ENCODE measurements around the gene FNTB. TPM values are rescaled to one million over a fixed set of nuclear protein-coding genes. Genes with fewer than 3 reads are reported as not detected.

Gene FNTB
- total RNA-seq, 2 donors from 2014 or later: 17.2 to 21.3 TPM

DNA sequence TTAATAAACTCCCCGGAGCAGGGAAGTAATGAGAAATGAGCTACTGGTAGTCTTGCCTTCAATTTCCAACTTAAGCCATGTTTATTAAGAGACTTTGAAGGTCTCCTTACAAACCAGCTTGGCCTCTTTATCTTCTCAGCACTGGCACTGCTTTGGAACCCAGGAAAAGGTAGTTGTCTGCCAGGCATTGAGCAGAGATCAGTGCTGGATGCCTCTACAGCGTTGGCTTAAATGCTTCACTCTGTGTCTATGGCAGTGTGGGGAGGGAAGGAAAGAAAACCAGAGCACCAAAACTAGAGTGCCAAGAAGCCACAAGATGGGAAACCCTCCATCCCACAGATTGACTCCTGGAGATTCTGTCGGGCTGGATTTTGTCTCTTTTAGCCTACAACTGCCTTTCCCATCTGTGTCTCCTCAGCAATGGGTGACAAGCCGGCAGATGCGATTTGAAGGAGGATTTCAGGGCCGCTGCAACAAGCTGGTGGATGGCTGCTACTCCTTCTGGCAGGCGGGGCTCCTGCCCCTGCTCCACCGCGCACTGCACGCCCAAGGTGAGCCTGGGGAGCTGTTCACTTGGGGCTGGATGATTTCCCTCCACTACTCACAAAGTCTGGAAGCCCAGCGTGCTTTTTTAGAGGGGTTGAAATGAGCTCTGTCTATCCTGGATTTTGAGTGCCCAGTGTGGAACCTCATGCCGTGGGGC is 57.3 kb downstream of the FNTB start:
- H3K4me1 Mint-ChIP-seq: no peaks in the 10 kb centered on the region
- no peaks in the 10 kb centered on the region for H3K4me1 ChIP-seq (ENCODE audit: control insufficient read depth, insufficient read depth, low read length)
- TF ChIP-seq CTCF (conservative IDR thresholded peaks at IDR 0.05): no peak
- H3K36me3 Mint-ChIP-seq (ENCODE audit: low read depth): peaks cover 43% of the 10 kb centered on the region
- no peak overlapping the region for H3K9ac ChIP-seq (ENCODE audit: extremely low read depth, low read length, poor library complexity, severe bottlenecking)
- DNase-seq: no peak
- no peaks in the 10 kb centered on the region for H3K9me3 ChIP-seq (ENCODE audit: control insufficient read depth, low read length)
- no peak overlapping the region for H3K27ac ChIP-seq (ENCODE audit: low read depth, low read length)
- H3K4me3 Mint-ChIP-seq: no peak overlapping the region
- H3K27ac Mint-ChIP-seq: no peak overlapping the region
- 96 to 99% methylated on average over 10 of the region's 12 CpGs for WGBS, 2 experiments (ENCODE audit: insufficient coverage in 1 of 2, insufficient read length in 1 of 2)
- no peaks in the 10 kb centered on the region for H3K9me3 Mint-ChIP-seq
- no peaks in the 10 kb centered on the region for H3K27me3 ChIP-seq (ENCODE audit: control insufficient read depth, insufficient read depth, low read length, poor library complexity, severe bottlenecking)
- peaks cover 32% of the 10 kb centered on the region for H3K36me3 ChIP-seq (ENCODE audit: control insufficient read depth, insufficient read depth, low read length)
- no peaks in the 10 kb centered on the region for H3K27me3 Mint-ChIP-seq (ENCODE audit: insufficient read depth)
- no peak overlapping the region for H3K4me3 ChIP-seq (ENCODE audit: low read length)

- Histone ChIP-seq H3K9me3 (ENCODE audit: control insufficient read depth, low read length) (no peaks in the 10 kb centered on the region), H3K27me3 (ENCODE audit: control insufficient read depth, insufficient read depth, low read length, poor library complexity, severe bottlenecking) (no peaks in the 10 kb centered on the region), H3K4me1 (ENCODE audit: control insufficient read depth, insufficient read depth, low read length) (no peaks in the 10 kb centered on the region), H3K4me3 (ENCODE audit: low read length) (no peak overlapping the region), H3K9ac (ENCODE audit: extremely low read depth, low read length, poor library complexity, severe bottlenecking) (no peak overlapping the region), H3K27ac (ENCODE audit: low read depth, low read length) (no peak overlapping the region), H3K36me3 (ENCODE audit: control insufficient read depth, insufficient read depth, low read length) (peaks cover 32% of the 10 kb centered on the region)
- Mint-ChIP-seq H3K36me3 (ENCODE audit: low read depth) (peaks cover 43% of the 10 kb centered on the region), H3K4me3 (no peak overlapping the region), H3K4me1 (no peaks in the 10 kb centered on the region), H3K27ac (no peak overlapping the region), H3K27me3 (ENCODE audit: insufficient read depth) (no peaks in the 10 kb centered on the region), H3K9me3 (no peaks in the 10 kb centered on the region)
- no peak for TF ChIP-seq CTCF (conservative IDR thresholded peaks at IDR 0.05)
- 91 to 95% methylated on average over 6 to 9 of the region's 9 CpGs for WGBS, 2 experiments (ENCODE audit: insufficient coverage in 1 of 2, insufficient read length in 1 of 2)
- DNase-seq: no peak
Observed at GRCh38 chr14:65044596-65044959, 57.9 kb downstream of the FNTB start.

DNA sequence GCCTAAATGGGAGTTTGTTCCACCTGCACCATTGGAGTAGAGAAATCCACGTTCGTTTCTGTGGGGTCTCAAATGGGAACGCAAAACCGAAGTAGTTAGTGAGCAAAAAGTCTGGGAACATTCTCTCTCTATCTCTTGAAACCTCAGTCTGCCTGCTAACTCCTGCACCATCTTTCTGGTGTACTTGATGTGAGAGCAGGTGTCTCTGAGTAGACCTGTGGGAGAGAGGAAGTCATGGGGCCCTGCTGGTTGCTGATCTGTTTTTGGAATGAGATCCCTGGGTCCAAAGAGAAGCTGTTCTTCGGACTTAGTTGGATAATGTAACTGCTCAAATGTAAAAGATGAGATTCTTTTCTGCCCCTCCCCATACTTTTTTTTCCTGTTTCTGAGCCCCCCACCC is 58.3 kb downstream of the FNTB start:
- no peak overlapping the region for H3K4me3 ChIP-seq (ENCODE audit: low read length)
- no peak overlapping the region for H3K27ac Mint-ChIP-seq
- H3K27ac ChIP-seq (ENCODE audit: low read depth, low read length): no peak overlapping the region
- WGBS, 2 experiments (ENCODE audit: insufficient coverage in 1 of 2, insufficient read length in 1 of 2): 92% methylated on average over 5 of the region's 5 CpGs; no CpG with 5 or more reads in 1 of the 2 experiments
- H3K4me3 Mint-ChIP-seq: no peak overlapping the region
- H3K36me3 Mint-ChIP-seq (ENCODE audit: low read depth): peaks cover 43% of the 10 kb centered on the region
- H3K4me1 ChIP-seq (ENCODE audit: control insufficient read depth, insufficient read depth, low read length): no peaks in the 10 kb centered on the region
- H3K36me3 ChIP-seq (ENCODE audit: control insufficient read depth, insufficient read depth, low read length): peaks cover 32% of the 10 kb centered on the region
- H3K9ac ChIP-seq (ENCODE audit: extremely low read depth, low read length, poor library complexity, severe bottlenecking): no peak overlapping the region
- H3K9me3 ChIP-seq (ENCODE audit: control insufficient read depth, low read length): no peaks in the 10 kb centered on the region
- no peak for TF ChIP-seq CTCF (conservative IDR thresholded peaks at IDR 0.05)
- no peak for DNase-seq
- H3K9me3 Mint-ChIP-seq: no peaks in the 10 kb centered on the region
- no peaks in the 10 kb centered on the region for H3K4me1 Mint-ChIP-seq
- H3K27me3 Mint-ChIP-seq (ENCODE audit: insufficient read depth): no peaks in the 10 kb centered on the region
- H3K27me3 ChIP-seq (ENCODE audit: control insufficient read depth, insufficient read depth, low read length, poor library complexity, severe bottlenecking): no peaks in the 10 kb centered on the region

Measured in endodermal cell (in vitro differentiated cells).